Germinal center (tissue), 1 donor: ENCODE results near the gene SDHC.
"Not testable (repeated sequence)": the region's sequence is repeated elsewhere in the genome, so short reads cannot be mapped to it uniquely, and the experiment has no call there.

Experiments
- DNase-seq: peaks from one replicate; pipeline ENCODE4 v3.0.0; 2012; ENCODE audit warnings: mixed read lengths, low spot score

The SDHC gene

DNA sequence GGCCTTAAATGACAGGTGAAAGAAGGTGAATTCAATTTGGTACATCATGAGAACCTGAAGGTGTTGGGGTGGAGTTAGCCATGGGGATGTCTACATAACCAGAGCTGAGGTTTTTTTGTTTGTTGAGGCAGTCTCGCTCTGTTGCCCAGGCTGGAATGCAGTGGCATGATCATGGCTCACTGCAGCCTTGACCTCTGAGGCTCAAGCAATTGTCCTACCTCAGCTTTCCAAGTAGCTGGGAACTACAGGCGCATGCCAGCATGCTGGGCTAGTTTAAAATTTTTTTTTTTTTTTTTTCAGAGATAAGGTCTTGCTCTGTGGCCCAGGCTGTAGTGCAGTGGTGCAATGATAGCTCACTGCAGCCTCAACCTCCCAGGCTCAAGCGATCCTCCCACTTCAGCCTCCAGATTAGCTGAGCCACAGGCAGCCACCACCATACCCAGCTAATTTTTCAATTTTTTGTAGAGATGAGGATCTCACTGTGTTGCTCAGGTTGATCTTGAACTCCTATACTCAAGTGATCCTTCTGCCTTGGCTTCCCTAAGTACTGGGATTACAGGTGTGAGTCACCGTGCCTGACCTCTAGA, 2.5 kb upstream of the SDHC start:
- DNase-seq = no peak

GRCh38 chr1:161313554-161314200, 504 bp upstream of the SDHC start:
- DNase-seq = no peak

GRCh38 chr1:161315841-161316674, 1.9 kb downstream of the SDHC start:
- not testable (repeated sequence) for DNase-seq

DNA sequence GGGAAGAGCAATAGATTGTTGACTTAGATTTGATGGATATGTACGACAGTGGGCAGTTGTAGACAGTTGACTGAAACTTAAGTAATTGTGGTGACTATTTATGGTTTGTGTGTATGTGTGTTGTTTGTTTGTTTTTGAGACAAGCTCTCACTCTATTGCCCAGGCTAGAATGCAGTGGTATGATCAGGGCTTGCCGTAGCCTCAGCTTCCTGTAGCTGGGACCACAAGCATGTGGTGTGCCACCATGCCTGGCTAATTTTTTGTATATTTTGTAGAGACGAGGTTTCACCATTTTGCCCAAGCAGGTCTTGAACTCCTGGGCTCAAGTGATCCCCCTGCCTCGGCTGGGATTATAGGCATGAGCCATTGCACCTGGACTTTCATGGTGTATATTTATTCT, 9.8 kb downstream of the SDHC start:
- no peak for DNase-seq

GRCh38 chr1:161330346-161330745, 16.2 kb downstream of the SDHC start:
- DNase-seq = no peak

- DNase-seq = no peak
Observed at GRCh38 chr1:161333166-161333565, 19.0 kb downstream of the SDHC start.

DNA sequence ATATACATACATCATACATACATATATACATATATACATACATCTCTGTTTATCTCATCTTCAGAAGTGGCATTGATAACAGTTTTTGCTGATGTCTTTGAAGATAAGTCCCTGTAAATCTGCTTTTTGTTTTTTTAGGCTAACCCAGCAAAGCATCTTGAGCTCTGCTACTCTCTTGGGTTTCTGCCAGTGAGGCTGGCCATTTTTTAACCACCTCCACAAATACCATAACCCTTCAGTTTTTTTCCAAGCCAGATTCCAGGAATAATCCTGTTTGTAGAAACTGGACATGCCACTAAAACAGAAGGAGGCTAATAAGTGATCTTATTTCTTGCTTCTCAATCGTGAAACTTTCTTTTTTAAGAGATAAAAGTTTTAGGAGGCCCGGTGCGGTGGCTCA, 21.6 kb downstream of the SDHC start:
- DNase-seq = no peak

DNA sequence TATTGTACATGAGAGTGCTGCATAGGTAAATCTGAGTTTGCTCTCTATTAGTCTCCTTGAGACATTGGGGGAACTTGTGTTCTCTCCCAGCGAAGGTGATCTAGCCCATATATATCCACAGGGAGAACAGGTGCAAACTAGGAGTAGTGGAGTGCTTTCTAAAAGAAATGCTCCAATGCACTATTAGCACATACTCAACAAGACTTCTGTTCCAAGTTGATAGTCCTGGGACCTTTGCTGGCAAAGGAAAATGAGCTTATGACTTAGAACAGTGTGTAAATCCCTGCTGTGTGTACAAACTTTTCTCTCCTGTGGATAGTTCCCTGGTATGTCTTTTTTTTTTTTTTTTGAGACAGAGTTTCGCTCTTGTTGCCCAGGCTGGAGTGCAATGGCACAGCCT, 28.0 kb downstream of the SDHC start:
- DNase-seq = no peak

- DNase-seq = no peak
Observed at GRCh38 chr1:161342821-161343220, 28.6 kb downstream of the SDHC start.

DNA sequence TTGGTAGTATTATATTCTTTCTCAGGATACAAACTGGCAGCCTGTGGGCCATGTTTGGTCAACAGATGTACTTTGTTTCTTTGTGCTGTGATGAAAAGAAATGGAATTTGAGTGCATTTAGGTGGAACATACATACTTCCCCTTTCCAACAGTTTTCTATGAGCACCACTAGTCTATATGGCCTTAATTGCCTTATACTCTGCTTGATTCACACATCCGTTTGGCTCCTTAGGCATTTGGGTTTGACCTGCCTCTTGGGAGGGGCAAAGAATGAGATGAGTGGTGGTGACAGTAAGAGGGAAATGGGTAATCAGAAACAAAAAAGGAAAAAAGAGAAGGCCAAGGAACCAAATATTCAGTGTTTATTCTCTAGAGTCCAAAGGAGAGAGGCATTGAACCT, 36.5 kb downstream of the SDHC start:
- DNase-seq = no peak

DNA sequence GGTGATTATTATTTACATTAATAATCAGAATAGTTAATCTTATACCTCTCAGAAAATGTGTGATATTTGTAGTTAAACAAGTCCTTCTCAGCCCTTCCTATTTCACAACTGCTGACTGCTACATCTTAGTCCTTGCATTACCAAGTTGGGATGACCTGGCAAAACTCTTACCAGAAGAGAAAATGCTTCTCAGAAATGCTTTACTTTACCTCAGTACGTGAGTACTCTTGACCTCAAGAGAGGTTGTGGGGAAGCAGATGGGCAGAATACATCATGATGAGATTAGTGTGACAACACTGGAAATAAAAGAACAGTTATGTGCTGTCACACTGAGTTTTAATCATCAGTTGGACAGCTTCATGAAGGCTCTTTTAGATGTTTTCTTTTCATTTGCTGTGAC, 37.3 kb downstream of the SDHC start:
- DNase-seq = no peak

GRCh38 chr1:161357073-161357472, 42.9 kb downstream of the SDHC start:
- no peak for DNase-seq

- no peak for DNase-seq
Observed at GRCh38 chr1:161359291-161359690, 45.1 kb downstream of the SDHC start.

- DNase-seq = no peak
Observed at GRCh38 chr1:161364332-161364731, 50.2 kb downstream of the SDHC start.

DNA sequence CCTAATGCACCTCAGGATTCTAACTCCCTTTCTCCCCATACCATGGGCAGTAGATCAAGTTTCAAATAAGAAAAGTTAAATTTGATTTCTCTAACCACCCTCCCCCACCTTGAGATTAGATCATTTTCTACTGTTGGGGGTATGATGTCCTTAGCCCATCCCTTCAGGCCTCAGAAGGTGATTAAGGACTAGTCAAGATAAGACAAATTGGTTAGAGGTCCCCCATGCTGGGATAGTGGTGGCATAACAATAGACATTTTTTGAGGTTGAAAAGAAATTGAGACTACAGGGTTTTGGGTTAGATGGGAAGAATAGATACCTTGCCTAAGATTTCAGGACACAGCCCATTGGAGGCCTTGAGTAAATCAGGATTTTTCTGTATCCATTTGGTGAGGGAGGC, 51.0 kb downstream of the SDHC start:
- DNase-seq = no peak

GRCh38 chr1:161367684-161368400, 53.7 kb downstream of the SDHC start, which contains the start of gene CFAP126:
Gene CFAP126, minus strand, starts transcription at chr1:161367876. Its CDS starts 8 bp downstream, at chr1:161367868.
- DNase-seq = peak; percentile 91

DNA sequence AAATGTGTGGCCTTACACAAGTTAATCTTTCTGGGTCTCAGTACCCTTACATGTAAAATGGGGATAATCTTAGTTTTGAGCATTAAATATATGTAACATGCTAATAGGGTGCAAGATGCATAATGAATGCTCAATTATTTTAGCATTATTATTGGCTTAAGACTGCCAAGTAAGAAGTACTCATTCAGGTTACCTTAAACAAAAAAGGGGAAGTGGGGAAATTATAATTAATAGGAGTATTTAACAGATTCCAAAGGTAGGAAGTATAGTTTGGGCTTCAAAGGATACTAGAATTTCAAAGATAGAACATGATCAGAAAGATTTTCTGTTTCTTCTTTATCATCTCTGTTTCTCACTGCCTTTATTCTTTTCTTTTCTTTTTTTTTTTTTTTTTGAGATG, 59.3 kb downstream of the SDHC start:
- no peak for DNase-seq

DNA sequence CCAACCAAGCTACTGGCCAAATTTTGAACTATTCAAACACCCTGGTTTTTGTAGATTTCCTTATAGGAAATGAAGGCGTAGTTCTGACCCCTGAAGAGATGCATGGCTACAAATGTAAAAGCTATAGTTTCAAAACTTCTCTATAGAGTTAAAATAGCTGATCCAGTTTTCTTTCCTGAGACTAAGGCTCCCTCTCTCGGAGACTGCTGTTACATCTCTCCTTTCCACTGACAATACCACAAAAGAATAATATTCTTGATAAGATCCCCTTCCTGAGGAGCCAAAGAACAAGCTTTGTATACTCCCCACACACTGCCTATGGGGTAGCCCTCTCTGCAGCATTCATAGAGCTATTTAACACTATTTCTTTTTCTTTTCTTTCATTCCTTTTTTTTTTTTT, 60.2 kb downstream of the SDHC start:
- DNase-seq = no peak

- DNase-seq = no peak
Observed at GRCh38 chr1:161378014-161378413, 63.8 kb downstream of the SDHC start.

DNA sequence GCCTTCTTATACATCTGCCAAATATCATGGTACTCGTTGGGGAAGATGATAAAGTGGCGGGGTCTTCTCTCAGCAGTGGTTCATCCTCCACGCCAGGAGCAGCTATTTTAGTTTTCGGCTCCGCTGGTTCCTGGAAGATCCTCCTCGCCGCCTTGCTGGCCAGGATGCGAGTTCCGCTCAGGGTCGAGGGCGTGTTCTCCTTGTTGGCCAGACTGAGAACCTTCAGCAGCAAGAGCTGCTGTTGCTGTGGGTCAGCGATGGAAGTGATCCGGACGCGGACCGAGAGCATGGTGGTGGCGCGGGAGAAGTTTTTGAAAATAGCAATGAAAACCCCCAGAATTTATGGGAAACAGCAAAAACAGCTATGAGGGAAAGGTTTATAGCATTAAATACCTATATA, 64.9 kb downstream of the SDHC start:
- no peak for DNase-seq

GRCh38 chr1:161381707-161382106, 67.5 kb downstream of the SDHC start:
- DNase-seq = no peak

GRCh38 chr1:161382214-161383019, 68.2 kb downstream of the SDHC start:
- peak; percentile 38 for DNase-seq
